Measurements from ENCODE around the gene HNF1B. TPM values are rescaled to one million over a fixed set of nuclear protein-coding genes. Genes with fewer than 3 reads are reported as not detected.

HNF1B gene
- total and polyA plus RNA-seq, 2 donors (not counting 3 experiments of a cell fraction or from before 2014, with no cell fraction given) = not detected

DNA sequence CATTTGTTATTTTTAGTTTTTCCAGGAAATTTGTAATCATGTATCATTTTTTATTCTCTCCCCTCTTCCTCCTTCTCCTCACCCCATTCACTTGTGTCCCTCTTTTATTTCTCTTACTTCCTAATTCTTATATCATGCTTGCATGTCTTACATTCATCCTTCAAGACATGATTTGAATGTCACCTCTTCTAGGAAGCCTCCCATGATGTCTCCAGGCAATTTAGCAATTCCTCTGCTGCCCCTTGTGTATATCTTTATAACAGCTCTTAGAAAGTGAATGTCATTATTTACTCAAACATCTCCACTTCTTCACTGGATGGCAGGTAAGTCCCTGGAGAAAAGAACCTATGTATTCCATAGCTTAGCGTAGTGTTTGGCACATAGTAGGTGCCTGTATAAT is 7.8 kb downstream of the HNF1B start:
- no TSS peak for BruUV-seq (replicated peaks)
- intact Hi-C loops (cut with micrococcal nuclease) = no loop called here
- H3K27ac ChIP-seq (ENCODE audit: insufficient read depth, low read depth, low read length) = no peak overlapping the region
- H3K4me2 ChIP-seq (ENCODE audit: insufficient read depth, low read length) = no peak overlapping the region
- H3K9me1 ChIP-seq (replicated peaks; ENCODE audit: control insufficient read depth, extremely low read depth, insufficient read depth, low read length) = no peaks in the 10 kb centered on the region
- H3K9me3 ChIP-seq (replicated peaks; ENCODE audit: control insufficient read depth, insufficient read depth, low read length) = no peaks in the 10 kb centered on the region
- FAIRE-seq (no peak), DNase-seq (ENCODE audit: low read depth, low spot score) (no peak)
- no peak overlapping the region for H3K9ac ChIP-seq (replicated peaks; ENCODE audit: extremely low read depth, insufficient read depth, low read length)
- peaks cover 37 to 48% of the 10 kb centered on the region in 2 experiments for H3K27me3 ChIP-seq (ENCODE audit: control insufficient read depth in 2 of 2, insufficient read depth in 2 of 2, low read length in 2 of 2)
- POLR2A ChIA-PET = no interaction called here
- H3K36me3 ChIP-seq (ENCODE audit: control insufficient read depth in 2 of 2, extremely low read depth in 1 of 2, insufficient read depth in 2 of 2, low read length in 2 of 2) = no peaks in the 10 kb centered on the region
- dilution Hi-C loops (cut with MboI; ENCODE audit: extremely low pct_ligation_motif_present, low sequenced_read_pairs) = no loop called here
- no peak overlapping the region for H3K4me3 ChIP-seq (replicated peaks in 1 of 3; ENCODE audit: insufficient read depth in 1 of 3, low read depth in 1 of 3, low read length in 3 of 3)
- H3K4me1 ChIP-seq (ENCODE audit: control insufficient read depth, extremely low read depth, insufficient read depth, low read length) = peaks cover 3% of the 10 kb centered on the region
- no peak for TF ChIP-seq GATA2 (IDR thresholded peaks at IDR 0.05; ENCODE audit: insufficient read depth, insufficient read length, low read depth, low read length)
- no peak for TF ChIP-seq FOS (IDR thresholded peaks at IDR 0.05; ENCODE audit: borderline replicate concordance, insufficient read depth, low read length)
- no peak for TF ChIP-seq POLR2A (IDR thresholded peaks at IDR 0.05; ENCODE audit: low read depth, low read length)
- TF ChIP-seq POLR2AphosphoS5 (IDR thresholded peaks at IDR 0.05; ENCODE audit: insufficient read depth, low read depth, low read length) = no peak
- TF ChIP-seq CTCF (IDR thresholded peaks at IDR 0.05; ENCODE audit: extremely low read depth in 1 of 2, insufficient read depth in 1 of 2, low read depth in 1 of 2, low read length in 2 of 2) = peak in 1 of 2 donors; percentile 5
- H2AFZ ChIP-seq (ENCODE audit: low read depth, low read length) = no peak overlapping the region
- CTCF ChIA-PET = interaction anchor here (0.6 kb wide), 1 partner anchor 11 kb away, joined by 3 read pairs; no protein-coding TSS in a partner anchor
- H3K79me2 ChIP-seq (ENCODE audit: control insufficient read depth, insufficient read depth, low read length) = no peaks in the 10 kb centered on the region
- H4K20me1 ChIP-seq (replicated peaks; ENCODE audit: control insufficient read depth, extremely low read depth, insufficient read depth, low read length) = no peaks in the 10 kb centered on the region

GRCh38 chr17:37736428-37736827 is 8.4 kb downstream of the HNF1B start:
- Histone ChIP-seq H3K4me3 (replicated peaks in 1 of 3; ENCODE audit: insufficient read depth in 1 of 3, low read depth in 1 of 3, low read length in 3 of 3) (no peak overlapping the region), H3K4me1 (ENCODE audit: control insufficient read depth, extremely low read depth, insufficient read depth, low read length) (no peaks in the 10 kb centered on the region), H3K79me2 (ENCODE audit: control insufficient read depth, insufficient read depth, low read length) (no peaks in the 10 kb centered on the region), H3K27ac (ENCODE audit: insufficient read depth, low read depth, low read length) (no peak overlapping the region), H3K4me2 (ENCODE audit: insufficient read depth, low read length) (no peak overlapping the region), H3K9me3 (replicated peaks; ENCODE audit: control insufficient read depth, insufficient read depth, low read length) (no peaks in the 10 kb centered on the region), H3K27me3 (ENCODE audit: control insufficient read depth in 2 of 2, insufficient read depth in 2 of 2, low read length in 2 of 2) (peaks cover 34 to 42% of the 10 kb centered on the region in 2 experiments), H3K9me1 (replicated peaks; ENCODE audit: control insufficient read depth, extremely low read depth, insufficient read depth, low read length) (no peaks in the 10 kb centered on the region), H3K9ac (replicated peaks; ENCODE audit: extremely low read depth, insufficient read depth, low read length) (no peak overlapping the region), H2AFZ (ENCODE audit: low read depth, low read length) (no peak overlapping the region), H4K20me1 (replicated peaks; ENCODE audit: control insufficient read depth, extremely low read depth, insufficient read depth, low read length) (no peaks in the 10 kb centered on the region), H3K36me3 (ENCODE audit: control insufficient read depth in 2 of 2, extremely low read depth in 1 of 2, insufficient read depth in 2 of 2, low read length in 2 of 2) (no peaks in the 10 kb centered on the region)
- BruUV-seq (replicated peaks) = no TSS peak
- TF ChIP-seq POLR2A (IDR thresholded peaks at IDR 0.05; ENCODE audit: low read depth, low read length) = no peak
- no peak for TF ChIP-seq GATA2 (IDR thresholded peaks at IDR 0.05; ENCODE audit: insufficient read depth, insufficient read length, low read depth, low read length)
- no peak for TF ChIP-seq POLR2AphosphoS5 (IDR thresholded peaks at IDR 0.05; ENCODE audit: insufficient read depth, low read depth, low read length)
- TF ChIP-seq, protein P1, sequence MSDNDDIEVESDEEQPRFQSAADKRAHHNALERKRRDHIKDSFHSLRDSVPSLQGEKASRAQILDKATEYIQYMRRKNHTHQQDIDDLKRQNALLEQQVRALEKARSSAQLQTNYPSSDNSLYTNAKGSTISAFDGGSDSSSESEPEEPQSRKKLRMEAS (IDR thresholded peaks at IDR 0.05; ENCODE audit: insufficient read depth, insufficient read length) = no peak
- no peak for TF ChIP-seq CTCF (IDR thresholded peaks at IDR 0.05; ENCODE audit: extremely low read depth in 1 of 2, insufficient read depth in 1 of 2, low read depth in 1 of 2, low read length in 2 of 2)
- no peak for TF ChIP-seq EZH2 (IDR thresholded peaks at IDR 0.05; ENCODE audit: borderline replicate concordance, low read depth, low read length, severe bottlenecking)
- no peak for TF ChIP-seq MYC (IDR thresholded peaks at IDR 0.05; ENCODE audit: low read depth, low read length)
- DNase-seq (ENCODE audit: low read depth, low spot score) (no peak), FAIRE-seq (no peak)
- ChIA-PET POLR2A (no interaction called here), CTCF (no interaction called here)
- intact Hi-C loops (cut with micrococcal nuclease) (no loop called here), dilution Hi-C loops (cut with MboI; ENCODE audit: extremely low pct_ligation_motif_present, low sequenced_read_pairs) (no loop called here)

All from endothelial cell of umbilical vein (primary cell).